ENCODE measurements around the gene PAF1.
A peak's percentile ranks its signal among the peaks of the same experiment; 100 is the strongest.

PAF1 gene

DNA sequence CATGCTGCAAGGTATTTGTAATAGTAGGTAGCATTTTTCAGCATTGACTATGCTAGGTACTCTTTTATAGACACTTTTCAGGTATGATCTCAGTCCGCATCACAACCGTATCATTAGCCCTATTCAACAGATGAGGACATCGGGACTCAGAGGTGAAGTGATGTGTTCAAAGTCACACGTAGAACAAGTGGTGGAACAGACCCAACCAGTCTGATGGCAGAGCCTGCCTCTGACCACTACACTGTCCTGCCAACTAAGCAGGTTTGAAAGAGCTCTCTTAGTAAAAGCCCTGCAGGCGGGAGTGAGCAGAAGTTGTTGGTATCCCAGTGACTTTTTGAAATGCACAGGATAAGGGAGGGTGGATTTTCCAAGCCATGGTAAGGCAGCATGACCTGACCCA is 20.2 kb downstream of the PAF1 start:
- H3K9ac ChIP-seq (ENCODE audit: low read length): no peak overlapping the region
- no peak overlapping the region for H3K23ac ChIP-seq (ENCODE audit: low read length)
- peaks cover 2% of the 10 kb centered on the region for H3K9me3 ChIP-seq (ENCODE audit: insufficient read depth, low read depth, low read length)
- no peak overlapping the region for H4K8ac ChIP-seq (ENCODE audit: low read depth, low read length)
- H2AFZ ChIP-seq (ENCODE audit: insufficient read depth, low read length, poor library complexity): no peak overlapping the region
- no peaks in the 10 kb centered on the region for H3K79me2 ChIP-seq (ENCODE audit: control insufficient read depth, insufficient read depth, low read length, poor library complexity)
- no peak overlapping the region for H2BK12ac ChIP-seq (ENCODE audit: low read length)
- H2BK120ac ChIP-seq (ENCODE audit: insufficient read depth, low read length, poor library complexity): no peak overlapping the region
- no peak overlapping the region for H3K27ac ChIP-seq (ENCODE audit: low read depth, low read length)
- H4K12ac ChIP-seq (ENCODE audit: low read depth, low read length): no peak overlapping the region
- H3K36me3 ChIP-seq (ENCODE audit: control insufficient read depth in 1 of 2, insufficient read depth in 2 of 2, low read length in 2 of 2): peaks cover 45 to 66% of the 10 kb centered on the region in 2 experiments
- H3K27me3 ChIP-seq (ENCODE audit: insufficient read depth, low read length): no peaks in the 10 kb centered on the region
- no peak overlapping the region for H2BK5ac ChIP-seq (ENCODE audit: low read depth, low read length, poor library complexity)
- H2AK5ac ChIP-seq (ENCODE audit: low read length): no peak overlapping the region
- no peak overlapping the region for H3K4ac ChIP-seq (ENCODE audit: low read depth, low read length)
- no peak overlapping the region for H3K4me2 ChIP-seq (ENCODE audit: low read length)
- H4K91ac ChIP-seq (ENCODE audit: low read depth, low read length): no peak overlapping the region
- no peak overlapping the region for H3K18ac ChIP-seq (ENCODE audit: low read length)
- no peaks in the 10 kb centered on the region for H3K79me1 ChIP-seq (ENCODE audit: low read length)
- H3K14ac ChIP-seq (ENCODE audit: low read length): no peak overlapping the region
- no peak for DNase-seq
- H3K4me1 ChIP-seq (ENCODE audit: control insufficient read depth in 1 of 2, insufficient read depth in 2 of 2, low read length in 2 of 2): no peaks in the 10 kb centered on the region
- no peak overlapping the region for H3K4me3 ChIP-seq (ENCODE audit: low read depth, low read length)
- no CpG with 5 or more reads among the region's 5 CpGs for WGBS (ENCODE audit: extremely low coverage, insufficient coverage, insufficient read length)

DNA sequence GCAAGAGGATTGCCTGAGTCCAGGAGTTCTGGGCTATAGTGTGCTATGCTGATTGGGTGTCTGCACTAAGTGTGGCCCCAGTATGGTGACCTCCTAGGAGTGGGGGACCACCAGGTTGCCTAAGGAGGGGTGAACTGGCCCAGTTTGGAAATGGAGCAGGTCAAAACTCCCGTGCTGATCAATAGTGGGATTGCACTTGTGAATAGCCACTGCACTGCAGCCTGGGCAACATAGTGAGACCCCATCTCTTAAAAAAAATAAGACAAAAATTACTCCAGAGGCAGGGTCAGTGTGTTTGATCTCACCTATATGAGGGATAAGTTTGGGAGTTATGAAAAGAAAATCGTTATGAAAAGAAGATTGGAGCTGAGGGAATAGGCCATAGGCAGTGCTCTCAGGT is 21.7 kb downstream of the PAF1 start:
- Histone ChIP-seq H3K23ac (ENCODE audit: low read length) (no peak overlapping the region), H3K27ac (ENCODE audit: low read depth, low read length) (no peak overlapping the region), H3K79me1 (ENCODE audit: low read length) (no peaks in the 10 kb centered on the region), H2AFZ (ENCODE audit: insufficient read depth, low read length, poor library complexity) (no peak overlapping the region), H2BK12ac (ENCODE audit: low read length) (no peak overlapping the region), H3K18ac (ENCODE audit: low read length) (no peak overlapping the region), H3K4me2 (ENCODE audit: low read length) (no peak overlapping the region), H4K8ac (ENCODE audit: low read depth, low read length) (no peak overlapping the region), H3K9ac (ENCODE audit: low read length) (no peak overlapping the region), H2BK120ac (ENCODE audit: insufficient read depth, low read length, poor library complexity) (no peak overlapping the region), H3K4me3 (ENCODE audit: low read depth, low read length) (no peak overlapping the region), H3K79me2 (ENCODE audit: control insufficient read depth, insufficient read depth, low read length, poor library complexity) (no peaks in the 10 kb centered on the region), H3K9me3 (ENCODE audit: insufficient read depth, low read depth, low read length) (peaks cover 2% of the 10 kb centered on the region), H2AK5ac (ENCODE audit: low read length) (no peak overlapping the region), H4K91ac (ENCODE audit: low read depth, low read length) (no peak overlapping the region), H3K4me1 (ENCODE audit: control insufficient read depth in 1 of 2, insufficient read depth in 2 of 2, low read length in 2 of 2) (no peaks in the 10 kb centered on the region), H4K12ac (ENCODE audit: low read depth, low read length) (no peak overlapping the region), H3K27me3 (ENCODE audit: insufficient read depth, low read length) (no peaks in the 10 kb centered on the region), H3K36me3 (ENCODE audit: control insufficient read depth in 1 of 2, insufficient read depth in 2 of 2, low read length in 2 of 2) (peaks cover 37 to 63% of the 10 kb centered on the region in 2 experiments), H3K14ac (ENCODE audit: low read length) (no peak overlapping the region), H2BK5ac (ENCODE audit: low read depth, low read length, poor library complexity) (no peak overlapping the region), H3K4ac (ENCODE audit: low read depth, low read length) (no peak overlapping the region)
- no peak for DNase-seq
- WGBS (ENCODE audit: extremely low coverage, insufficient coverage, insufficient read length): no CpG with 5 or more reads among the region's 2 CpGs

DNA sequence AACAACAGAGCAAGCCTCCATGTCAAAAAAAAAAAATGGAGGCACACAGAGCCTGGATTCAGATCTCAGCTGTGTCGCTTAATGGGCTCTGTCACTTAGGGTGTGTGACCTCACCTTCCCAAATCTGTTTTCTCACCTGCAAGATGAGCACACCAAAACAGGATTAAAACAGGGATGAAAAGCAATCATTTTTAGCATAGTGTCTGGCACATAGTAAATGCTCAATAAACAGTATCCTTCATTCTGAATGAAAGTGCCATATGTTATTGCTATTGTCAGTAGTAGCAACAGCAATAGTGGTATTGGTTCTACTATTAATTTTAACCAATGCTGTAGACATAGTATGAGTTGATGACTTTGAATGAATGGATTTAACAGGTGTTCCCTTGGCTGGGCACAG is 25.4 kb downstream of the PAF1 start:
- Histone ChIP-seq H3K14ac (ENCODE audit: low read length) (no peak overlapping the region), H3K9ac (ENCODE audit: low read length) (no peak overlapping the region), H2AK5ac (ENCODE audit: low read length) (no peak overlapping the region), H3K36me3 (ENCODE audit: control insufficient read depth in 1 of 2, insufficient read depth in 2 of 2, low read length in 2 of 2) (peaks cover 32 to 59% of the 10 kb centered on the region in 2 experiments), H2BK12ac (ENCODE audit: low read length) (no peak overlapping the region), H3K79me2 (ENCODE audit: control insufficient read depth, insufficient read depth, low read length, poor library complexity) (no peaks in the 10 kb centered on the region), H3K4me3 (ENCODE audit: low read depth, low read length) (no peak overlapping the region), H4K12ac (ENCODE audit: low read depth, low read length) (no peak overlapping the region), H3K23ac (ENCODE audit: low read length) (no peak overlapping the region), H4K8ac (ENCODE audit: low read depth, low read length) (no peak overlapping the region), H2BK5ac (ENCODE audit: low read depth, low read length, poor library complexity) (no peak overlapping the region), H4K91ac (ENCODE audit: low read depth, low read length) (no peak overlapping the region), H3K18ac (ENCODE audit: low read length) (no peak overlapping the region), H3K9me3 (ENCODE audit: insufficient read depth, low read depth, low read length) (peaks cover 2% of the 10 kb centered on the region), H3K79me1 (ENCODE audit: low read length) (no peaks in the 10 kb centered on the region), H3K4me1 (ENCODE audit: control insufficient read depth in 1 of 2, insufficient read depth in 2 of 2, low read length in 2 of 2) (peaks cover 5 to 7% of the 10 kb centered on the region in 2 experiments), H3K27ac (ENCODE audit: low read depth, low read length) (no peak overlapping the region), H3K4me2 (ENCODE audit: low read length) (no peak overlapping the region), H3K4ac (ENCODE audit: low read depth, low read length) (no peak overlapping the region), H3K27me3 (ENCODE audit: insufficient read depth, low read length) (no peaks in the 10 kb centered on the region), H2BK120ac (ENCODE audit: insufficient read depth, low read length, poor library complexity) (no peak overlapping the region), H2AFZ (ENCODE audit: insufficient read depth, low read length, poor library complexity) (no peak overlapping the region)
- no peak for DNase-seq
- no CpG with 5 or more reads among the region's 1 CpG for WGBS (ENCODE audit: extremely low coverage, insufficient coverage, insufficient read length)

DNA sequence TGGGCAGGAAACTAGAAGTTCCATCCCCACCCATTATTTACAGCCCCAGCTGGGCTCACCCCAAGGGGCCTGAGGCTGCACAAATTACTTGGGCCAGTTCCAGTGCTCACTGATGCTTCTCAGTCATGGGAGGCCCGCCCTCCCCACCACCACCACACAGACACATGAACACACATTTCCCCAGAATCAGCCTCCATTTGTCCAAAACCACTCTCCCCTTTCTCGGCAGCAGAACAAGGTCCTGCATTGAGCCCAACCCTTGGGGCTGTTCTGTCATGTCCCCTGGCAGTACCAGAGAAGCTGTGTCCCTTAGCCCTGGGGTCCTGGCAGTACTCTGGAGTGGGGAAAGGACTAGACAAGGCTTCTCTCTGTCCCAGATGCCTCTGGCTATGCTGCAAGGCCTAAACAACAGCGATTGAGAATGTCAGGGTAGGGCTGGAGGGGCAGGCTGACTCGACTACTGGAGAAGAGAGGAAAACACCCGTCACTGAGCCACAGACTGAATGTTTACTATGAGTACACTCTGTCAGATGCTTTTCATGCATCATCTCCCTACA is 26.9 kb downstream of the PAF1 start:
- no peak overlapping the region for H4K12ac ChIP-seq (ENCODE audit: low read depth, low read length)
- H2BK12ac ChIP-seq (ENCODE audit: low read length): no peak overlapping the region
- no peak overlapping the region for H2AK5ac ChIP-seq (ENCODE audit: low read length)
- H2BK5ac ChIP-seq (ENCODE audit: low read depth, low read length, poor library complexity): no peak overlapping the region
- no peak overlapping the region for H4K91ac ChIP-seq (ENCODE audit: low read depth, low read length)
- no peak overlapping the region for H3K9ac ChIP-seq (ENCODE audit: low read length)
- no peak overlapping the region for H3K14ac ChIP-seq (ENCODE audit: low read length)
- H4K8ac ChIP-seq (ENCODE audit: low read depth, low read length): no peak overlapping the region
- no peaks in the 10 kb centered on the region for H3K27me3 ChIP-seq (ENCODE audit: insufficient read depth, low read length)
- H2AFZ ChIP-seq (ENCODE audit: insufficient read depth, low read length, poor library complexity): no peak overlapping the region
- no peak overlapping the region for H3K4ac ChIP-seq (ENCODE audit: low read depth, low read length)
- WGBS (ENCODE audit: extremely low coverage, insufficient coverage, insufficient read length): no CpG with 5 or more reads among the region's 5 CpGs
- H3K79me2 ChIP-seq (ENCODE audit: control insufficient read depth, insufficient read depth, low read length, poor library complexity): no peaks in the 10 kb centered on the region
- H3K18ac ChIP-seq (ENCODE audit: low read length): no peak overlapping the region
- DNase-seq: peak; percentile 10 to 13
- H3K9me3 ChIP-seq (ENCODE audit: insufficient read depth, low read depth, low read length): no peaks in the 10 kb centered on the region
- H3K4me3 ChIP-seq (ENCODE audit: low read depth, low read length): no peak overlapping the region
- no peaks in the 10 kb centered on the region for H3K79me1 ChIP-seq (ENCODE audit: low read length)
- H3K4me2 ChIP-seq (ENCODE audit: low read length): no peak overlapping the region
- H3K4me1 ChIP-seq (ENCODE audit: control insufficient read depth in 1 of 2, insufficient read depth in 2 of 2, low read length in 2 of 2): peaks cover 5 to 7% of the 10 kb centered on the region in 2 experiments
- H3K36me3 ChIP-seq (ENCODE audit: control insufficient read depth in 1 of 2, insufficient read depth in 2 of 2, low read length in 2 of 2): peaks cover 27 to 53% of the 10 kb centered on the region in 2 experiments
- peak overlapping the region; percentile 1 for H3K27ac ChIP-seq (ENCODE audit: low read depth, low read length)
- H3K23ac ChIP-seq (ENCODE audit: low read length): no peak overlapping the region
- H2BK120ac ChIP-seq (ENCODE audit: insufficient read depth, low read length, poor library complexity): no peak overlapping the region
